GM23338 (cell line): Measurements from ENCODE around the gene ACAD9. TPM values are rescaled to one million over a fixed set of nuclear protein-coding genes. Genes with fewer than 3 reads are reported as not detected.

Experiments
- ATAC-seq: fragments of 200-7000 bp; cut with Tn5 transposase; 3 replicates; pipeline ENCODE4 v1.9.1; 2020
- DNase-seq: peaks from one replicate; pipeline ENCODE4 v3.0.0-alpha.2; 2015; ENCODE audit warnings: low spot score
- H2AFZ ChIP-seq: fragments of 200-600 bp; sonication (generic); 2 replicates; pipeline ENCODE4 v1.8.0; 2016; ENCODE audit warnings: antibody characterized with exemption, mild to moderate bottlenecking, moderate library complexity
- H3F3A ChIP-seq: fragments of 200-600 bp; sonication (generic); replicated peaks from 2 replicates; pipeline ENCODE4 v1.8.0; 2017; ENCODE audit warnings: antibody characterized with exemption, mixed run types, low read depth
- H3K27ac ChIP-seq: fragments of 200-600 bp; sonication (generic); 2 replicates; pipeline ENCODE4 v1.6.1; 2016; ENCODE audit warnings: low read depth
- H3K27me3 ChIP-seq: fragments of 200-600 bp; sonication (generic); 2 replicates; pipeline ENCODE4 v1.8.0; 2016; ENCODE audit warnings: mild to moderate bottlenecking, mixed run types, moderate library complexity; ENCODE audit not compliant: insufficient read depth
- H3K36me3 ChIP-seq: fragments of 200-600 bp; sonication (generic); 2 replicates; pipeline ENCODE4 v1.8.0; 2016; ENCODE audit warnings: mild to moderate bottlenecking; ENCODE audit not compliant: insufficient read depth
- H3K4me1 ChIP-seq: fragments of 200-600 bp; sonication (generic); 2 replicates; pipeline ENCODE4 v1.8.0; 2016; ENCODE audit warnings: mild to moderate bottlenecking, moderate library complexity; ENCODE audit not compliant: insufficient read depth
- H3K4me2 ChIP-seq: fragments of 200-600 bp; sonication (generic); 2 replicates; pipeline ENCODE4 v1.7.1; 2017; ENCODE audit warnings: mixed run types
- H3K4me3 ChIP-seq: fragments of 200-600 bp; sonication (generic); 2 replicates; pipeline ENCODE4 v1.6.1; 2016; ENCODE audit warnings: mixed run types
- H3K79me2 ChIP-seq: fragments of 200-600 bp; sonication (generic); replicated peaks from 2 replicates; pipeline ENCODE4 v1.8.0; 2017; ENCODE audit warnings: mild to moderate bottlenecking; ENCODE audit not compliant: insufficient read depth
- H3K9me2 ChIP-seq: fragments of 200-600 bp; sonication (generic); 2 replicates; pipeline ENCODE4 v1.8.0; 2017; ENCODE audit not compliant: insufficient read depth
- H4K20me1 ChIP-seq: fragments of 200-600 bp; sonication (generic); replicated peaks from 2 replicates; pipeline ENCODE4 v1.8.0; 2017; ENCODE audit warnings: mild to moderate bottlenecking; ENCODE audit not compliant: insufficient read depth
- H3K27ac Mint-ChIP-seq: 2 replicates; pipeline ENCODE4 v1.8.0; 2020; ENCODE audit warnings: inconsistent platforms, mild to moderate bottlenecking, moderate library complexity, mixed read lengths
- H3K27me3 Mint-ChIP-seq: 3 replicates; pipeline ENCODE4 v1.8.0; 2022; ENCODE audit warnings: low read depth, mild to moderate bottlenecking, moderate library complexity, mixed read lengths, inconsistent platforms; ENCODE audit not compliant: insufficient read depth, poor library complexity
- H3K36me3 Mint-ChIP-seq: 3 replicates; pipeline ENCODE4 v1.8.0; 2021; ENCODE audit warnings: low read depth, mild to moderate bottlenecking, inconsistent platforms, moderate library complexity, mixed read lengths
- H3K4me1 Mint-ChIP-seq: 3 replicates; pipeline ENCODE4 v1.8.0; 2020; ENCODE audit warnings: mild to moderate bottlenecking, inconsistent platforms, mixed read lengths
- H3K4me3 Mint-ChIP-seq: 3 replicates; pipeline ENCODE4 v1.8.0; 2021; ENCODE audit warnings: moderate library complexity, mild to moderate bottlenecking, inconsistent platforms, mixed read lengths
- H3K9me3 Mint-ChIP-seq: 3 replicates; pipeline ENCODE4 v1.8.0; 2020; ENCODE audit warnings: moderate library complexity, mild to moderate bottlenecking, inconsistent platforms, mixed read lengths
- EZH2 ChIP-seq: fragments of 200-600 bp; sonication (generic); IDR thresholded peaks from one replicate; pipeline ENCODE4 v1.8.0; 2017; ENCODE audit warnings: antibody characterized with exemption, mild to moderate bottlenecking, low read depth; ENCODE audit not compliant: unreplicated experiment
- JUNB ChIP-seq: IDR thresholded peaks from one replicate; pipeline ENCODE4 v1.6.1; 2016; ENCODE audit warnings: antibody characterized with exemption; ENCODE audit not compliant: unreplicated experiment
- NANOG ChIP-seq: IDR thresholded peaks from 2 replicates; pipeline ENCODE4 v1.6.1; 2016; ENCODE audit warnings: antibody characterized with exemption, borderline replicate concordance
- POLR2AphosphoS5 ChIP-seq: IDR thresholded peaks from 2 replicates; pipeline ENCODE4 v1.6.1; 2016; ENCODE audit warnings: antibody characterized with exemption, low read depth
- STAT1 ChIP-seq: IDR thresholded peaks from one replicate; pipeline ENCODE4 v1.6.1; 2016; ENCODE audit warnings: antibody characterized with exemption; ENCODE audit not compliant: unreplicated experiment
- ZNF331 ChIP-seq: fragments of 250-450 bp; sonication (Bioruptor Pico); IDR thresholded peaks from 2 replicates; pipeline ENCODE4 v1.5.0; 2020; ENCODE audit warnings: low read depth, mild to moderate bottlenecking, moderate library complexity
- polyA plus RNA-seq: library from polyadenylated mRNA; unstranded; fragments of >200 nt; fragmentation: Nextera tagmentation; extraction: Ambion mirVana; gene quantifications from 2 replicates; pipeline ENCODE4 v1.2.1, GENCODE V29; 2016
- total RNA-seq: library from RNA; depleted of rRNA; stranded (reverse); fragments of >200 nt; shearing (Covaris generic); gene quantifications from 2 replicates; pipeline ENCODE4 v1.2.3, GENCODE V29; 2014
- TF ChIP-seq, protein P1 (sequence below): IDR thresholded peaks from one replicate; pipeline ENCODE4 v1.6.1; 2018; ENCODE audit warnings: antibody characterized with exemption; ENCODE audit not compliant: unreplicated experiment
- TF ChIP-seq, protein P2 (sequence below): IDR thresholded peaks from 2 replicates; pipeline ENCODE4 v1.6.1; 2016; ENCODE audit warnings: antibody characterized with exemption

ACAD9 gene
- total and polyA plus RNA-seq, 2 experiments from 2014 or later, result 21.2 to 36.4 TPM

DNA sequence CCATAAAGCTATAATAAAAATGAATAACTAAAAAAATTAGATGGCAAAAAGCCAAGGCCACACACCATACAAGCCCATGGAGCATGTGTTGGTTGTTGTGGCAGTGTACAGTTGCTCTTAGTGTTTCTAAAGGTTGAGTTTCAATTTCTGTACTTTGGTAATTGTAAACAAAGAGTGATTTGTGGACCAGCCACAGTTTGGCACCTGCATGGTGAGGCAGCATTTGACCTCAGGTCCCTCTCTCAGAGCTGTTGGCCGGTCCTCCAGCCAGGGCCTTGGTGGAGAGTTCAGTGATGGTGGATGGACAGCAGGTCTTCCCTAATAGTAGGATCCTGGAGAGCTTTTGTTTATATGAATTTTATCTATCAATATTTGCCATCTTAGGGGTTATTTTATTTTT lies 5.6 kb downstream of the ACAD9 start (continued):
- TF ChIP-seq, protein P1, sequence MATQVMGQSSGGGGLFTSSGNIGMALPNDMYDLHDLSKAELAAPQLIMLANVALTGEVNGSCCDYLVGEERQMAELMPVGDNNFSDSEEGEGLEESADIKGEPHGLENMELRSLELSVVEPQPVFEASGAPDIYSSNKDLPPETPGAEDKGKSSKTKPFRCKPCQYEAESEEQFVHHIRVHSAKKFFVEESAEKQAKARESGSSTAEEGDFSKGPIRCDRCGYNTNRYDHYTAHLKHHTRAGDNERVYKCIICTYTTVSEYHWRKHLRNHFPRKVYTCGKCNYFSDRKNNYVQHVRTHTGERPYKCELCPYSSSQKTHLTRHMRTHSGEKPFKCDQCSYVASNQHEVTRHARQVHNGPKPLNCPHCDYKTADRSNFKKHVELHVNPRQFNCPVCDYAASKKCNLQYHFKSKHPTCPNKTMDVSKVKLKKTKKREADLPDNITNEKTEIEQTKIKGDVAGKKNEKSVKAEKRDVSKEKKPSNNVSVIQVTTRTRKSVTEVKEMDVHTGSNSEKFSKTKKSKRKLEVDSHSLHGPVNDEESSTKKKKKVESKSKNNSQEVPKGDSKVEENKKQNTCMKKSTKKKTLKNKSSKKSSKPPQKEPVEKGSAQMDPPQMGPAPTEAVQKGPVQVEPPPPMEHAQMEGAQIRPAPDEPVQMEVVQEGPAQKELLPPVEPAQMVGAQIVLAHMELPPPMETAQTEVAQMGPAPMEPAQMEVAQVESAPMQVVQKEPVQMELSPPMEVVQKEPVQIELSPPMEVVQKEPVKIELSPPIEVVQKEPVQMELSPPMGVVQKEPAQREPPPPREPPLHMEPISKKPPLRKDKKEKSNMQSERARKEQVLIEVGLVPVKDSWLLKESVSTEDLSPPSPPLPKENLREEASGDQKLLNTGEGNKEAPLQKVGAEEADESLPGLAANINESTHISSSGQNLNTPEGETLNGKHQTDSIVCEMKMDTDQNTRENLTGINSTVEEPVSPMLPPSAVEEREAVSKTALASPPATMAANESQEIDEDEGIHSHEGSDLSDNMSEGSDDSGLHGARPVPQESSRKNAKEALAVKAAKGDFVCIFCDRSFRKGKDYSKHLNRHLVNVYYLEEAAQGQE, result no peak
- TF ChIP-seq EZH2 (no peak), POLR2AphosphoS5 (no peak)

DNA sequence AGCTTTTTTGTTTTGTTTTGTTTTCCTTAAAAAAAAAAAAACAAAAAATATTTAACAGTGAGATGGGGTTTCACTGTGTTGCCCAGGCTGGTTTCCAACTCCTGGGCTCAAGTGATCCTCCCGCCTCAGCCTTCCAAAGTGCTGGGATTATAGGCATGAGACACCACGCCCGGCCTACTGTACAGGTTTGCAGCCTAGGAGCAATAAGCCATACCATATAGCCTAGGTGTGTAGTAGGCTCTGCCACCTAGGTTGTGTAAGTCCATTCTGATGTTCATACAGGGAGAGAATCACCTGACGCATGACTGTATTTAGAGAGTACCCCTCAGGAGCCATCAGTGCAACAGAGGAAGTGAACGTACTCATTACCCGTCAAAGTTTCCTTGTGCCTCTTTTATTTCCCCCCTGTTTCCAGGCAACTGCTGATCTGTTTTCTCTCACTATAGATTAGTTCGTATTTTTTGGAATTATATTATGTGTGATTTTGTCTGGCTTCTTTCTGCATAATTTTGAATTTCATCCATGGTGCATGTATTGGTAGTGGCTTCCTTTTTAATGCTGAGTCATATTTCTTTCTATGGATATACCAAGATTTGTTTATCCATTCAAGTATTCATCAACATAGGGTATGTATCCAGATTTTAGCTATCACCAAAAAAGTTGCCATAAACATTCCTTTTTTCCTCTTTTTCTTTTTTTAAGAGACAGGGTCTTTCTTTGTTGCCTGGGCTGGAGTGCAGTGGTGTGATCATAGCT lies 9.9 kb downstream of the ACAD9 start:
- no peak overlapping the region for H3K4me3 Mint-ChIP-seq
- H3K4me3 ChIP-seq, result no peak overlapping the region
- H3K9me2 ChIP-seq, result no peaks in the 10 kb centered on the region
- peaks cover 20% of the 10 kb centered on the region for H3K36me3 Mint-ChIP-seq
- ATAC-seq (no peak), DNase-seq (no peak)
- H3K27ac ChIP-seq, result no peak overlapping the region
- 0 out of 2 replicates have a peak, but pooled peaks cover under 1% of the 10 kb centered on the region for H3K79me2 ChIP-seq
- H3K27me3 ChIP-seq, result no peaks in the 10 kb centered on the region
- peaks cover 8% of the 10 kb centered on the region for H3K36me3 ChIP-seq
- no peaks in the 10 kb centered on the region for H3K4me1 ChIP-seq
- no peak overlapping the region for H3K27ac Mint-ChIP-seq
- no peak overlapping the region for H3K4me2 ChIP-seq
- no peaks in the 10 kb centered on the region for H3K4me1 Mint-ChIP-seq
- no peak overlapping the region for H2AFZ ChIP-seq
- no peaks in the 10 kb centered on the region; the same call in none of the 2 replicates for H4K20me1 ChIP-seq
- H3K9me3 Mint-ChIP-seq, result no peaks in the 10 kb centered on the region
- H3K27me3 Mint-ChIP-seq, result peaks cover 4% of the 10 kb centered on the region
- TF ChIP-seq NANOG, result no peak
- no peak for TF ChIP-seq STAT1
- TF ChIP-seq, protein P2, sequence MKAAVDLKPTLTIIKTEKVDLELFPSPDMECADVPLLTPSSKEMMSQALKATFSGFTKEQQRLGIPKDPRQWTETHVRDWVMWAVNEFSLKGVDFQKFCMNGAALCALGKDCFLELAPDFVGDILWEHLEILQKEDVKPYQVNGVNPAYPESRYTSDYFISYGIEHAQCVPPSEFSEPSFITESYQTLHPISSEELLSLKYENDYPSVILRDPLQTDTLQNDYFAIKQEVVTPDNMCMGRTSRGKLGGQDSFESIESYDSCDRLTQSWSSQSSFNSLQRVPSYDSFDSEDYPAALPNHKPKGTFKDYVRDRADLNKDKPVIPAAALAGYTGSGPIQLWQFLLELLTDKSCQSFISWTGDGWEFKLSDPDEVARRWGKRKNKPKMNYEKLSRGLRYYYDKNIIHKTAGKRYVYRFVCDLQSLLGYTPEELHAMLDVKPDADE, result no peak
- no peak for TF ChIP-seq POLR2AphosphoS5
- TF ChIP-seq JUNB, result no peak
- TF ChIP-seq ZNF331 (CRISPR knock-in tag), result no peak
- TF ChIP-seq EZH2, result no peak
- H3F3A ChIP-seq, result no peaks in the 10 kb centered on the region
